ENCODE measurements around the gene ARPC2. TPM values are rescaled to one million over a fixed set of nuclear protein-coding genes. Genes with fewer than 3 reads are reported as not detected.

The ARPC2 gene
- total RNA-seq, 4 donors from 2014 or later = 210 to 284 (median 246) TPM

GRCh38 chr2:218253232-218253625 lies 36.2 kb downstream of the ARPC2 start:
- H3K27me3 ChIP-seq = no peaks in the 10 kb centered on the region
- peak in 1 of 3 donors; percentile 33 for DNase-seq
- H3K4me1 ChIP-seq = peaks cover 0 to 6% (median under 1%) of the 10 kb centered on the region in 4 donors
- no peaks in the 10 kb centered on the region for H3K9me3 ChIP-seq
- H3K36me3 ChIP-seq = peaks cover 0 to 87% (median 0%) of the 10 kb centered on the region in 3 donors
- TF ChIP-seq POLR2A (IDR thresholded peaks at IDR 0.05) (no peak), CTCF (IDR thresholded peaks at IDR 0.05) (no peak)
- H3K4me3 ChIP-seq = no peak overlapping the region
- H3K27ac ChIP-seq = no peak overlapping the region

- Histone ChIP-seq H3K27ac (no peak overlapping the region), H3K9me3 (no peaks in the 10 kb centered on the region), H3K36me3 (peaks cover 0 to 65% (median 0%) of the 10 kb centered on the region in 3 donors), H3K27me3 (no peaks in the 10 kb centered on the region), H3K4me3 (no peak overlapping the region), H3K4me1 (peaks cover 0 to 22% (median 3%) of the 10 kb centered on the region in 4 donors)
- DNase-seq = no peak
- no peak for TF ChIP-seq CTCF (IDR thresholded peaks at IDR 0.05)
- TF ChIP-seq POLR2A (IDR thresholded peaks at IDR 0.05) = no peak
Measured at GRCh38 chr2:218255446-218255845, 38.5 kb downstream of the ARPC2 start.

DNA sequence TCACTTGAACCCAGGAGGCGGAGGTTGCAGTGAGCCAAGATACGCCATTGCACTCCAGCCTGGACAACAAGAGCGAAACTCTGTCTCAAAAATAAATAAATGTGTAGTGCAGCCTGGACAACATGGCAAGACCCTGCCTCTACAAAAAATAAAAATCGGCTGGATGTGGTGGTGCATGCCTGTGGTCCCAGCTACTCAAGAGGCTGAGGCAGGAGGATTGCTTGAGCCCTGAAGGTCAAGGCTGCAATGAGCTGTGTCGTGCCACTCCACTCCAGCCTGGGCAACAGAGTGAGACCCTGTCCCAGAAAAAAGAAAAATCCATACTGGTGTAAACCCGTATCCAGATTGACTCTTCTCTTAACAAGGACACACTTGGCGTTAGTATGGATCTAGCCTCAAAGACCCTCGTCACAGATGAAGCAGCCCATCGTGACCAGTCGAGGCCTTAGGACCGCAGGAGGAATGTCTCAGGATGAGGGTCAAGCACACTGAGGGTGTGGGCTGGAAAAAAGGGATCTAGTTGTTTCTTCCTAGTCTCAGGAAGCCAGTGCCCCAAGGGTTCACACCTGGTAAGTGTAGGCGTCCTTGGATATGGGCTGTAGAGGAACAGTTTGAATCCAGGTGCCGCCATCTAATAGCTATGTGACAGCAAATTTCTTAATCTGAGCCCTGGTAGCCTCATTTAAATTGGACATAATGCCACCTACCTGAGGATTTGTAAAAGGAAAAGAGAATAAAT lies 39.8 kb downstream of the ARPC2 start:
- DNase-seq = peak in 1 of 3 donors; percentile 38
- H3K4me1 ChIP-seq = peaks cover 0 to 36% (median 7%) of the 10 kb centered on the region in 4 donors

GRCh38 chr2:218257390-218257981 lies 40.5 kb downstream of the ARPC2 start:
- H3K9me3 ChIP-seq = no peaks in the 10 kb centered on the region
- DNase-seq = peak in 2 of 3 donors; percentile 67 to 70
- H3K4me3 ChIP-seq = no peak overlapping the region
- TF ChIP-seq CTCF (IDR thresholded peaks at IDR 0.05) (peak; percentile 53 to 81 (median 60)), POLR2A (IDR thresholded peaks at IDR 0.05) (no peak)
- H3K36me3 ChIP-seq = peaks cover 0 to 44% (median 0%) of the 10 kb centered on the region in 3 donors
- H3K27me3 ChIP-seq = no peaks in the 10 kb centered on the region
- peak overlapping the region in 3 of 4 donors; percentile 5 to 43 (median 30) for H3K27ac ChIP-seq
- H3K4me1 ChIP-seq = peaks cover 0 to 42% (median 7%) of the 10 kb centered on the region in 4 donors

More for the DNA sequence above, 39.8 kb downstream of the ARPC2 start:
- Histone ChIP-seq H3K36me3 (peaks cover 0 to 51% (median 0%) of the 10 kb centered on the region in 3 donors), H3K9me3 (no peaks in the 10 kb centered on the region), H3K27ac (peak overlapping the region in 3 of 4 donors; percentile 5 to 43 (median 30)), H3K4me3 (no peak overlapping the region), H3K27me3 (no peaks in the 10 kb centered on the region)
- TF ChIP-seq POLR2A (IDR thresholded peaks at IDR 0.05) (no peak), CTCF (IDR thresholded peaks at IDR 0.05) (no peak)

DNA sequence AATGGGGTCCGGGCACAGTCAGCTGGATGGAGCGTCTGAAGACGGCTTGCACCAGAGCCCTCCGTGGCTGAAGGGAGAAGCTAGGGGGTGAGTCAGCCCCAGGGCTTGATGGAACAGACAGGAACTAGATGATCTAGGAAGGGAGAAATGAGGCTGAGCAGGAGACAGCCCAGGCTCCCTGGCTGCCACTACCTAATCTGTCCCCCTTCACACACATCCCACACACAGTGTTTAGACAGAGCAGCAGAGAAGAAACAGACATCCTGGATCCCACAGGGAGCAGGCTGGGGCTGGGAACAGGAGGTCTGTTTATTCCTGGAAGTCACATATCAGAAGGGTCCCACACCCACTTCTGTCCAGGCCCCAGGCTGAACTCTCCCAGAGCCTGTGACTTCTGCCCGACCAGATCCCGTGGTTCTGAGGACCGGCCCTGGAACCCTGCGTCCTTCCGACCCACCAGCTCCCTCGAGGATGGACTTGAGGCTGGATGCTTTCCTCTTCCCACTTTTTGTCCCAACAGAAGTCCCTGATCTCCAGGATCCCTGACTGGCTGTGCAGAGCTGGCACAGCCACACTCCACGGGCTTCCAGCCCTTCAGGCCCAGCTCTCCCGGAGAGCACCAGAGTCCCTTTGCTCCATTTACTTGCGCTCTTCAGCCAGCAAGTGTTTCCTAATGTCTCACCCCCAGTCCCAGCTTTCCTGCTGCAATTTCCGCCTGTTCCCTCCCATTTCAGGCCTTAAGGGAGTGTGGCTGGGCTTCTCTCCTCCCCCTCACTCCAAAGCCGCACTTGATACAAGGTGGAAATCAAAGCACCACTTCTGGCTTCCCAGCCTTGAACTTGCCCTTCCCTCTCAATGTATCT lies 42.3 kb downstream of the ARPC2 start:
- DNase-seq = peak in 1 of 3 donors; percentile 55
- H3K27ac ChIP-seq = peak overlapping the region; percentile 27 to 83 (median 62)
- no peak overlapping the region for H3K4me3 ChIP-seq
- H3K9me3 ChIP-seq = no peaks in the 10 kb centered on the region
- peaks cover 0 to 60% (median 7%) of the 10 kb centered on the region in 4 donors for H3K4me1 ChIP-seq
- H3K36me3 ChIP-seq = peaks cover 0 to 32% (median 0%) of the 10 kb centered on the region in 3 donors
- no peak for TF ChIP-seq CTCF (IDR thresholded peaks at IDR 0.05)
- no peak for TF ChIP-seq POLR2A (IDR thresholded peaks at IDR 0.05)
- no peaks in the 10 kb centered on the region for H3K27me3 ChIP-seq
